Measurements from ENCODE around the gene RHBDL1.

- TF ChIP-seq CTCF (IDR thresholded peaks at IDR 0.05) (no peak), POLR2A (IDR thresholded peaks at IDR 0.05) (no peak)
Measured at GRCh38 chr16:694187-694862, 18.9 kb downstream of the RHBDL1 start.
